ENCODE data around the gene ARID3C. TPM values are rescaled to one million over a fixed set of nuclear protein-coding genes. Genes with fewer than 3 reads are reported as not detected.

ARID3C gene
- total and polyA plus RNA-seq, 2 of the 8 experiments (the other 6 are each of a cell fraction or from before 2014, with no cell fraction given): 0.08 TPM; not detected in 1

GRCh38 chr9:34615132-34615531 lies 13.7 kb downstream of the ARID3C start (continued):
- TF ChIP-seq CHD7 (IDR thresholded peaks at IDR 0.05; ENCODE audit: insufficient replicate concordance, low read length) (no peak), E2F6 (IDR thresholded peaks at IDR 0.05) (no peak), RXRA (IDR thresholded peaks at IDR 0.05; ENCODE audit: insufficient read depth, low read depth, low read length) (no peak), SIN3A (conservative IDR thresholded peaks at IDR 0.05 in 1 of 2, IDR thresholded peaks at IDR 0.05 in 1 of 2; ENCODE audit: low read depth in 1 of 2, low read length in 2 of 2) (no peak), HDAC6 (IDR thresholded peaks at IDR 0.05; ENCODE audit: low read depth, low read length) (no peak), BACH1 (IDR thresholded peaks at IDR 0.05; ENCODE audit: low read length) (no peak), NANOG (IDR thresholded peaks at IDR 0.05; ENCODE audit: insufficient read depth, low read depth, low read length, poor library complexity, severe bottlenecking) (no peak), CREB1 (IDR thresholded peaks at IDR 0.05) (no peak), KDM1A (IDR thresholded peaks at IDR 0.05; ENCODE audit: borderline replicate concordance, low read length) (no peak), EZH2 (IDR thresholded peaks at IDR 0.05; ENCODE audit: low read depth, low read length, severe bottlenecking) (no peak)
